GM18870 (cell line): ENCODE results near the gene ARHGAP24.

Experiments
- ATAC-seq: cut with Tn5 transposase; IDR thresholded peaks from one replicate; pipeline ENCODE4 v1.9.1; 2021; ENCODE audit warnings: moderate library complexity; ENCODE audit not compliant: unreplicated experiment

ARHGAP24 gene

DNA sequence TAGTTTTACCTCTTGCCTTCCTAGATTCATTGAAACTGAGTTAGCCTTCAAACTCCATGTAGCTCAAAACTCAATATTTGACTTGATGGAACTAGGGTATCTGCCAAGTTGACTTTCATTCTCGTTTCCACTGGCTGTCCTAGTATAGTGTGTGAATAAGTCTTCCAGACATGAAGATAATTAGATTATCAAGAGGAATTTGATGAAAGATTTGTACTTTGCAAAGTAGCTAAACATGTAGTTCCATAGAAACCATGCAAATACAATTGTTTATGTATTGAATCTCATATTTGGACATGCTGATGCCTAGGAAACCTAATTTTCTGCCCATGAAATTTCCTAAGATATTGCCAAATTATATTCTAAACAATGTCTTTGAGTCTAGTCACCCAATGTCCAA, 297.5 kb downstream of the ARHGAP24 start:
- ATAC-seq, result no peak

DNA sequence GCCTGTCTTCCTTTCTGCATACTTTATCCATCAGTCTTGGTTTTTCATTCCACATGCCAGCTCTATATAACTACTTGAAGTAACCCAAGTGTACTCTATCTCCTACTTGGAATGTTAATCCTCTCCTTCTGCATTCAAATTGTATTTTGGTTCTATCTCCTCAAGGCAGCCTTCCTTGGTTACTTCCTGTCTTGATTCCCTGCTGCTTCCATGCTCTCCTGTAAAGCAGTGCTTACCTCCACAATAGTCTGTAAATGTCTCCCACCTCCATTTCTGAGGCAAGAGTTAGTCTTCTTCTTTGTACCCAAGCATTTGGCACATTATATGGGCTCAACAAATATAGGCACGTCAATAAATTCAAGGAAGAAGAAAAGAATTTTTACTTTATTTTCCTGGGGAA, 298.4 kb downstream of the ARHGAP24 start:
- ATAC-seq, result no peak

- no peak for ATAC-seq
Observed at GRCh38 chr4:85774000-85774399, 299.1 kb downstream of the ARHGAP24 start.

- ATAC-seq, result no peak
Observed at GRCh38 chr4:85774489-85774888, 299.5 kb downstream of the ARHGAP24 start.

DNA sequence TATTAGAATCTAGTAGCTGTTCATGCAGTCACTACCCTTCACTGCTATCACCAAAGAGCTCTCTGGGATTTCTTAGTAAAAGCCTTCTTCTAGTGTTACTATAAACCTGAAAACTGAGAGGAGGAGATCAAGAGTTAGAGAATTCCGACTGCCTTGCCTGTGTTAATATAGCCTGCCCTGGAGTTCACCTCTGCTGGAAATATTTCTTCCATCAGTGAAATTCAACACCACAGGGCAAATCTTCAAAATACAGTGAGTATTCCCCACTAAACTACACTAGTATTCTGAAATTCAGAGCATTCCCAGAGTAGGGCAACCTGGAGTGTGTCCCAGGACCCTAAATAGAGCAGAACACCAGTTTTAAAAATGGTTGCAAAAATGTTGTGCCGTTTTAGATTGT, 301.1 kb downstream of the ARHGAP24 start:
- no peak for ATAC-seq

GRCh38 chr4:85776579-85776978, 301.6 kb downstream of the ARHGAP24 start:
- peak; percentile 34 for ATAC-seq

DNA sequence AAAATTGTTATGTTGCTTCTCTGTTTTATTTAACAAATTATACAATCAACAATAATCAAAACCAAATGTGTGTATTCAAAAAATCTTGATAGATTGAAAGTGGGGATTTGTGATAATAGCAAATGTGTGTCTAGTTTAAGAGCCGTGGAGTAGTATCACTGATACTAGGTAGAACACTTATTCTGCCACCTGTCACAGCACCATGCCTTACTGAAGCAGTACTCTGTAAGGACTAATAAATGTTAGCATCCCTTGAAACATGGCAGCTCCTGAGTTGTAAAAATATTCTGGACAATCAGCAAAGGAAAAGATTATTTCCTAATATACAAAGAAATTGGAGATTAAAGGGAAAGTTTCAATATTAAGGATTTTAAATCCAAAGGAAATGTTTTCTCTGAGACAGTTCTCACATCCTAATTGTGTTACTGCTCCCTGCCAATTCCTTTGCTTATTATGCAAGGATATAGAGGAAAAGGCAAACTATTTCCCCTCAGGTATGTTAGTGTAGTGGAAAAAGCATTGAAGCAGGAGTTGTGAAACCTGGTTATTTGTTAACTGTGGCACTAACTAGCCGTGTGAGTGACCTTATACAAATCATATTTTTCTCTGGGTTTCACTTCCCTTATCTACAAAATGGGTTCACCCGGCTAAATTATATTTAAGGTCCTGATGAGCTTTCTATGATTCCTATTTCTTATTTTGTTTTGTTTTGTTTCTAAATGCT, 303.1 kb downstream of the ARHGAP24 start:
- peak; percentile 73 for ATAC-seq

- ATAC-seq, result peak; percentile 66
Observed at GRCh38 chr4:85778632-85779131, 303.7 kb downstream of the ARHGAP24 start.

- peak; percentile 23 for ATAC-seq
Observed at GRCh38 chr4:85779165-85779564, 304.2 kb downstream of the ARHGAP24 start.

- peak; percentile 30 for ATAC-seq
Observed at GRCh38 chr4:85780664-85781063, 305.7 kb downstream of the ARHGAP24 start.

DNA sequence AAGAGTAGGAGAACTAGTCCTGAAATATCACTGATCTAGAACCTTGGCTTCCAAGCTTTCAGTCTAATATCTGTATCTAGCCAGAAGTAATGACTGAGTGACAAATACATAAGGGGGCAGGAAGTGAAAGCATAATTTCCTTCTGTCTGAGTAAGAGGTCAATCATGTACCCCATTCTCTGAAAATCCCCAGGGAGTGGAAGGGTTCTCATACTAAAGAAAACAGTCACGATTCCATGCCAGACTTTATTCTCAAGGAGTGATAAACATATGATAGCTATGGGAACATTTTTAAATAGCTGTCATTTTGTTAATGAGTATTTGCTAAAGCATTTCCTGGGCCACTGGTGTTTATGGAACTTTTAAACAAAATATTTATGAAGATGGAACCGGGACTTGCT, 308.5 kb downstream of the ARHGAP24 start:
- peak; percentile 39 for ATAC-seq

- ATAC-seq, result no peak
Observed at GRCh38 chr4:85783900-85784299, 308.9 kb downstream of the ARHGAP24 start.

- no peak for ATAC-seq
Observed at GRCh38 chr4:85784348-85784747, 309.4 kb downstream of the ARHGAP24 start.

- ATAC-seq, result peak; percentile 47
Observed at GRCh38 chr4:85784947-85785346, 310.0 kb downstream of the ARHGAP24 start.

DNA sequence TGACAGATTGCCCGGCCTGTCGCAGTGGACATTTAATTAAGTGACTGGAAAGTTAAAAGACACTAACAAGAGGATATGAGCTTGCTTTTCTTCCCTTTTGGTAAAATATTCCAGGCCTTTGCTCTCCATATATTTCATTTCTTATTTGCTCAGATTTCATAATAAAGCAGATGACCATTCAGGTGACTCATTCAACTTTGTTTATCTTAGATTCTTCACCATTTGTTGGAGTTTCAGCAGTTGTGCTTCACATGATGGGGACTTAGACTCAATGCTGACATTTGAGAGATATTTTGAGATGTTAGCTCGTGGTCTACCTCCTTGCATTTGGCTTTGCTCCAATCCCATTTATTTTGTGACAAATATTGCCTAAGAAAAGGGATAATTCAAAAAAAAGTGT, 312.2 kb downstream of the ARHGAP24 start:
- ATAC-seq, result no peak

- ATAC-seq, result no peak
Observed at GRCh38 chr4:85788604-85789003, 313.7 kb downstream of the ARHGAP24 start.

DNA sequence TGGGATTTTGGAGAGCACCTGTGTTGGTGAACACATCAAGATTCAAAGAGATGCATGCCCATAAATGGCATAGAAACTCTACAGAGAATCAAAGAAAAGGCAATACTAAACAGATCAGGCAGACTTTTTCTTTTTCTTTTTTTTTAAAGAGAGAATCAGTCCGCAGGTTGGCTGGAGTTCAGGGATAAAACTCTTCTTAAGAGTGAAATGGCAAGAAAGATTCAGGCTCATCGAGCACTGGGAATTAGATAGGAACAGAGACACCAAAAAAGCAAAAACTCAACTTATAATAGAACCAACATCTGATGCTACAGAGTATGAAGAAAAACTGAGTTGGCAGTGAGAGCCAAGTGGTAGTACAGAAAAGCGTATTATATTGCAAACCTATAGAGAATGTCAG, 314.3 kb downstream of the ARHGAP24 start:
- ATAC-seq, result no peak

- no peak for ATAC-seq
Observed at GRCh38 chr4:85790582-85790981, 315.6 kb downstream of the ARHGAP24 start.

DNA sequence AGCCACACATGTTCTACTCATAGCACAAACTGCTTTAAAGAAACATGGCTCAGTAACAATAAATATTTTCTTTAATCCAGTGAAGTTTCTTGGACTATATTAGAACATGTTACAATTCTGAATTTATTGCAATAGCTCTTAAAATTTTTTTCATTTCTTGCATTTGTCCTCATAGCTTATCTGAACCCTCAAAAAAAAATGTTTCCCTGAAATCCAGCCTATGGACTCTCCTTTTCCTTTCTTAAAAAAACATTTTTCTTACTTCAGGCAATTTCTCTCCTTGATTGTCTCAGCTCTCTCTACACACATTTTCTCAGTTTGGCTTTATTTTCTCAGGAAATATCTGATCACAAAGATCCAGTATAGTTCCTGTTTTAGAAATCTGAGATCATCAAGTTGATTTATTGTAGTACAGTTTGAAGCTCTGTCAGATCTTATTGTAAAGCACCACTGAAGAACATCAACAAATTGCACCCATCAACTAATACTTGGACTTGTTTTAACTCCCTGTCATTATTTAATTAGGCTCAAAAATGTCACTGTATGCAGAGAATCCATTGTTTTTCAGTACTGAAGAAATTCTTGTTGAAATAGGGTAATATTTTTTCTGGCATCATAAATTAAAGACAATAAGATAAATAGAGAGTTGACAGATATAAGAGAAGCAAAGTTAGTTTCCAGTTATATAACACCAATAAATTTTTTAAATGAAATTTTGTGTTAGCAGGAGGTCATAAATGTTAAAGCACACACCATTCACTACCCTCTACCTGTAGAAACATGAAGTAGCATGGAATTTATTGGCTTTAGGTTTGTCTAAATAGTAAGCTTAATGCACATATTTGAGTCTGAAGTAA, 317.7 kb downstream of the ARHGAP24 start:
- no peak for ATAC-seq

DNA sequence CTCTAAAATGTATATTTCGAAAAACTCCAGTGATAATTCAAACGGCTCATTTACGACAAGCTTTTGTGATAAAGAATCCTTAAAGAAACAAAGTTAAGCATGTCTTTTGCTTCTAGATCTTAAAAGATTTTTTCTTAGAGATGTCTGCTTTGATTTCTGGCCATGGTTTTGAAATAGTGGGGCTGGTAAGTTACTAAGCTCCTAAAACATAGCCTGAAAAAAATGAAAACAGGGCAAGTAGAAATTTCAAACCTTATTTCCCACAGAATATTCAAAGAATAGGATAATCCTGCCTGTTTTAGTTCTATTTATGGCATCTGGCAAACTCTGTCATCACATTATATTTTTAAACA, 318.3 kb downstream of the ARHGAP24 start:
- no peak for ATAC-seq

GRCh38 chr4:85798012-85798770, 323.2 kb downstream of the ARHGAP24 start:
- no peak for ATAC-seq
